Gastrocnemius medialis (tissue), 4 donors: ENCODE results near the gene TUBGCP3. TPM values are rescaled to one million over a fixed set of nuclear protein-coding genes. Genes with fewer than 3 reads are reported as not detected.

Experiments used
- ATAC-seq, 2 donors: fragments of 150-250 bp; one replicate each; pipeline ENCODE4 v1.9.1; 2016
- DNase-seq, 2 donors: peaks; one replicate each; pipeline ENCODE4 v3.0.0-alpha.2; 2019
- H3K27ac ChIP-seq, 4 donors: fragments of 200-600 bp; sonication (generic); 1 replicate in 1 of 4; 2 replicates in 3 of 4; pipeline ENCODE4 v1.5.1; 2016 to 2018; ENCODE audit warnings: mild to moderate bottlenecking in 2 of 4, moderate library complexity in 1 of 4
- H3K27me3 ChIP-seq, 3 donors: fragments of 200-600 bp; sonication (generic) in 2 of 3; 1 replicate in 1 of 3; 2 replicates in 2 of 3; pipeline versions ENCODE4 v1.5.1 to v1.6.0; 2016 to 2019; ENCODE audit warnings: mild to moderate bottlenecking in 1 of 3, moderate library complexity in 1 of 3
- H3K36me3 ChIP-seq, 2 donors: fragments of 200-600 bp; sonication (generic) in 1 of 2; one replicate each; pipeline ENCODE4 v1.5.1; 2017 to 2018
- H3K4me1 ChIP-seq, 2 donors: fragments of 200-600 bp; sonication (generic) in 1 of 2; one replicate each; pipeline ENCODE4 v1.5.1; 2016 to 2017; ENCODE audit warnings: mild to moderate bottlenecking in 2 of 2
- H3K4me3 ChIP-seq, 4 donors: fragments of 200-600 bp; sonication (generic) in 3 of 4; 1 replicate in 1 of 4; 2 replicates in 3 of 4; pipeline ENCODE4 v1.5.1; 2016 to 2019; ENCODE audit warnings: mild to moderate bottlenecking in 2 of 4
- H3K9me3 ChIP-seq, 3 donors: fragments of 200-600 bp; sonication (generic) in 2 of 3; 1 replicate in 1 of 3; 2 replicates in 2 of 3; pipeline ENCODE4 v1.5.1; 2016 to 2019
- POLR2A ChIP-seq, 2 donors: fragments of 450-650 bp; IDR thresholded peaks; one replicate each; pipeline ENCODE4 v1.6.1; 2017; ENCODE audit warnings: antibody characterized with exemption in 2 of 2, mild to moderate bottlenecking in 2 of 2, moderate library complexity in 2 of 2
- in situ Hi-C, 4 donors: fragments of 200-750 bp; cut with MboI; loops; one replicate each; pipeline versions ENCODE4 v1.15.0 to v1.8.0; 2017; ENCODE audit warnings: low sequenced_read_pairs in 4 of 4
- intact Hi-C: fragments of 100-400 bp; cut with DNase I; formaldehyde crosslinking; loops from one replicate; pipeline ENCODE4 v1.15.1; 2023; ENCODE audit warnings: low total_unique reads
- total RNA-seq, 4 donors: library from RNA; depleted of rRNA; stranded (reverse); fragments of >200 nt; gene quantifications; one replicate each; pipeline versions ENCODE4 v1.1.0 to v1.2.3, GENCODE V29; 2016
- TF ChIP-seq, protein P1 (sequence below), 5 experiments: fragments of 450-650 bp in 3 of 5; fragments of 200-600 bp in 2 of 5; sonication (generic) in 2 of 5; IDR thresholded peaks in 4 of 5; conservative IDR thresholded peaks in 1 of 5; 1 replicate in 4 of 5; 2 replicates in 1 of 5; pipeline ENCODE4 v1.5.1; 2016 to 2019; ENCODE audit warnings: antibody characterized with exemption in 5 of 5, mild to moderate bottlenecking in 3 of 5, moderate library complexity in 3 of 5

The TUBGCP3 gene
- total RNA-seq, 4 donors from 2014 or later, result 10.0 to 14.3 (median 11.0) TPM

DNA sequence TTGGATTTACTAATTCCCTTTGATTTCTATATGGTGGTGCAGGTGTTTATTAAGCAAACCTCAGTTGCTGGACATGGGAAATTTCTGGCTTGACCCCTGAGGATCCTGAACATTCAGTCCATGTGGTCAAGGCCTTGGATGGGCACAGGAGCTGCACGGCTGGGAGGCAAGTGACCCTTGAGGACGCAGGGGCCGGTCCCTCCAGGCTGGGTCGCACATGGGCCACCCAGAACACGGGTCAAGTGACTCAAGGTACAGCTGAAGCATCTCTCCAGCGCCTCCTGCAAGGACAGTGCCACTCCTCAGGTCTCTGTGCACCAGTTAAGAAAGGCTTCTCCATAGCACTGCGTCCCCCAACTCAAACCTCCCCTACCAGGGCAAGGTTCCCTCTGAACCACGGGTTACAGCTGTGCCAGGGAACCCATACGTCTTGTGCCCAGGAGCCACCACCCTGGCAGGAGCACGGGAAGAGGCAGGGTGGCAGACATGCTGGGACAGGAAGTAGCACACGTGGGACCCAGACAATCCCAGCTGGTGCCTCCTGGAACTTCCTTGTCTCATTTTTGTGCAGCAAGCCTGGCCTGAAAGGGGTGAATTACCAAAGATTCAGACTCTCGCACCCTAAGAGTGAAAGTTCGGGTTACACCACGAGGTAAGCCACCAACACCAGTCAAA is 118.7 kb downstream of the TUBGCP3 start:
- H3K27me3 ChIP-seq, result no peaks in the 10 kb centered on the region
- intact Hi-C loops, result no loop called here
- TF ChIP-seq, protein P1, sequence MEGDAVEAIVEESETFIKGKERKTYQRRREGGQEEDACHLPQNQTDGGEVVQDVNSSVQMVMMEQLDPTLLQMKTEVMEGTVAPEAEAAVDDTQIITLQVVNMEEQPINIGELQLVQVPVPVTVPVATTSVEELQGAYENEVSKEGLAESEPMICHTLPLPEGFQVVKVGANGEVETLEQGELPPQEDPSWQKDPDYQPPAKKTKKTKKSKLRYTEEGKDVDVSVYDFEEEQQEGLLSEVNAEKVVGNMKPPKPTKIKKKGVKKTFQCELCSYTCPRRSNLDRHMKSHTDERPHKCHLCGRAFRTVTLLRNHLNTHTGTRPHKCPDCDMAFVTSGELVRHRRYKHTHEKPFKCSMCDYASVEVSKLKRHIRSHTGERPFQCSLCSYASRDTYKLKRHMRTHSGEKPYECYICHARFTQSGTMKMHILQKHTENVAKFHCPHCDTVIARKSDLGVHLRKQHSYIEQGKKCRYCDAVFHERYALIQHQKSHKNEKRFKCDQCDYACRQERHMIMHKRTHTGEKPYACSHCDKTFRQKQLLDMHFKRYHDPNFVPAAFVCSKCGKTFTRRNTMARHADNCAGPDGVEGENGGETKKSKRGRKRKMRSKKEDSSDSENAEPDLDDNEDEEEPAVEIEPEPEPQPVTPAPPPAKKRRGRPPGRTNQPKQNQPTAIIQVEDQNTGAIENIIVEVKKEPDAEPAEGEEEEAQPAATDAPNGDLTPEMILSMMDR (IDR thresholded peaks at IDR 0.05 in 4 of 5, conservative IDR thresholded peaks at IDR 0.05 in 1 of 5), result no peak
- TF ChIP-seq POLR2A (IDR thresholded peaks at IDR 0.05), result no peak

DNA sequence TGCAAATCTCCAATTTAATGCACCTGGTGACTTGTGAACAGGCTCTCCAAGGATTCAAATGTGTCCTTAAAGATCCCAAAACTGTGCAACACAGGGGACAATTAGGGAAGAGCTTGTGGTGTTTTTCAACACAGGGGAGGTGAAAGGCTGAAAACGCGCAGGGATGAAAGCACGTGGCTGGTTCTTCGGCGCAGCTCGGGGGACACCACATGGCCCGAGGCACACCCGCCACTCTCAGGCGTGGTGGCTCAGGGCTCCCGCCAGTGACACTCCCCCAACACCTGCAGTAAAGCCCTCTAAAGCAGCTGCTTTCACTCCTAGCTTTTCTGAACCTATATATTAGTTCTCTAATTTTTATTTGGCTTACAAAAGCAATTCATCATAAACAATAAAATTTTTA is 119.9 kb downstream of the TUBGCP3 start:
- intact Hi-C loops (no loop called here), in situ Hi-C loops (no loop called here)
- H3K4me3 ChIP-seq, result no peak overlapping the region
- DNase-seq (no peak), ATAC-seq (no peak)
- TF ChIP-seq POLR2A (IDR thresholded peaks at IDR 0.05), result no peak
- TF ChIP-seq, protein P1 (IDR thresholded peaks at IDR 0.05 in 4 of 5, conservative IDR thresholded peaks at IDR 0.05 in 1 of 5), result no peak
- no peak overlapping the region for H3K27ac ChIP-seq
- no peaks in the 10 kb centered on the region for H3K36me3 ChIP-seq
- no peaks in the 10 kb centered on the region for H3K27me3 ChIP-seq
- no peaks in the 10 kb centered on the region for H3K9me3 ChIP-seq
- no peaks in the 10 kb centered on the region for H3K4me1 ChIP-seq

More for the DNA sequence above, 118.7 kb downstream of the TUBGCP3 start:
- DNase-seq (no peak), ATAC-seq (no peak)
- H3K27ac ChIP-seq, result no peak overlapping the region
- H3K9me3 ChIP-seq, result no peaks in the 10 kb centered on the region
- in situ Hi-C loops, result no loop called here
- no peak overlapping the region for H3K4me3 ChIP-seq
- H3K36me3 ChIP-seq, result no peaks in the 10 kb centered on the region
- H3K4me1 ChIP-seq, result no peaks in the 10 kb centered on the region

DNA sequence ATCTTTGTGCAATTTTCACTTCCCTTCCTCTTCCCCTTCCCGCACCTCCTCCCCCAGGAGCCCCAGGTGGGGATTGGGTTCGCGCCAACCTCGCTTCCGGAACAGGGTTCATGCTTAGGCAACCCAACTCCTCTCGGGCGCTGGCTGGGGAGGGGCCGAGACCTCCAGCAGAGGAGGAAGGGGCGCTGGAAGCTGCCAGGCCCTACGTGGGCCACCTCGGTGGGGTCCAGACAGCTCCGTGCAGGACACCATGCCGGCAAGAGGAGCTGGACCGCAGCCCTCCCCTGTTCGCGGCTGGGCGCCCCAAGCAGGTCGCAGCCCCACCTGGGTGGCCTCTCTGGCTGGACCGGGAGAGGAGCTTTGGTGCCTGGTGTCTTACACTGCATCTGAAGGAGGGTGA is 120.7 kb downstream of the TUBGCP3 start:
- no peak for DNase-seq
- intact Hi-C loops, result no loop called here
- TF ChIP-seq POLR2A (IDR thresholded peaks at IDR 0.05), result no peak
- TF ChIP-seq, protein P1 (IDR thresholded peaks at IDR 0.05 in 4 of 5, conservative IDR thresholded peaks at IDR 0.05 in 1 of 5), result no peak

DNA sequence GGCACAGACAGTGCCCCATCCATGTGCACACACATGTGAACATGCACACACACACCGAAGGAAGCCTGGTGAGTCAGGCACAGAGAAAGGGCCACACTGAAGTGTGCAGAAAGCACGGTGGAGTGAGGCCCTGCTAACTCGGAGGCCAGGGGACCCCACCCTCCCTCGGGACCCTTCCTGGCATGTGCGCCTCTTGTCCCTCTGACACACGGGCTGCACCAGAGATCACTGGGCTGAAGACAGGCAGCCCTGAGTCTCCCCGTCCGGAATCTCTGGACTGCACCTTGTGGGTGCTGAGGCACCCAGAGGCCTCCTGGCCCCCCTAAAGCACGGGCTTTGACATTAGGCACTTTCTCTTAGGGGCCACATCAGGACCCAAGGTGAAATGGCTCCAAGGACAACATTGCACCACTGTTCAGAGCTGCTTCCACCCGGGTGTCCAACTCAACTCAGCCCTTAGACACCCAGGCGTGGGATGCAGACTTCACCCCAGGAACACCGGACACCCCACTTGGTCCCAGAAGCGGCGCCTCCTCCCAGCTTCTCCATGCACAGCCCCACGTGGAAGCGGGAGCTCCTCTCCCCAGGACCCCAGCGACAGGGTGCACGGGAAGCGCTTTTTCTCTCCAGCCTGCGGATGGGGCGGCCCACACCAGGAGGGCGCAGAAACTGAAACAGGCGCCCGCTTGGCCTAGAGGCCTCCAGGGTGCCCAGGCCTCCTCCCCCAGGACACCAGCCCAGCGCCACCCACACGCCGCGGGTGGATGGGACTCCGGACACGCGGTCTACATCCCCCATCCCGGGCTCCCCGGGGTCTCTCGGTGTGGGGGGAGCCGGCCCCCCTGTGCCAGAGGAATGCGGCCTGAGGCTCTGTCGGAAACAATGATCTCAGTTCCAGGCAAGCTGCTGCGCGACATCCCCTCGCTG is 121.6 kb downstream of the TUBGCP3 start:
- ATAC-seq, result no peak
- no peak for TF ChIP-seq POLR2A (IDR thresholded peaks at IDR 0.05)
- TF ChIP-seq, protein P1 (IDR thresholded peaks at IDR 0.05 in 4 of 5, conservative IDR thresholded peaks at IDR 0.05 in 1 of 5), result no peak
- Histone ChIP-seq H3K27me3 (no peaks in the 10 kb centered on the region), H3K4me3 (no peak overlapping the region), H3K36me3 (no peaks in the 10 kb centered on the region), H3K27ac (no peak overlapping the region), H3K4me1 (no peaks in the 10 kb centered on the region), H3K9me3 (no peaks in the 10 kb centered on the region)
- no peak for DNase-seq
- in situ Hi-C loops, result no loop called here
- intact Hi-C loops, result no loop called here

More for the DNA sequence above, 120.7 kb downstream of the TUBGCP3 start:
- in situ Hi-C loops, result no loop called here
- Histone ChIP-seq H3K36me3 (no peaks in the 10 kb centered on the region), H3K27me3 (no peaks in the 10 kb centered on the region), H3K4me3 (no peak overlapping the region), H3K27ac (no peak overlapping the region), H3K4me1 (no peaks in the 10 kb centered on the region), H3K9me3 (no peaks in the 10 kb centered on the region)
- ATAC-seq, result no peak
